H54 (cell line): ENCODE measurements around the gene TRIM67.

Experiments used
- DNase-seq: peaks from one replicate; pipeline ENCODE4 v3.0.0; 2011; ENCODE audit warnings: low spot score, mixed read lengths; ENCODE audit not compliant: insufficient read length
- FAIRE-seq: peaks from 3 replicates; lab custom pipeline; 2011; peaks lifted over from hg19 to GRCh38; lab: Jason Lieb, UNC
- POLR2A ChIP-seq: IDR thresholded peaks from 2 replicates; pipeline ENCODE4 v1.6.1; 2011; ENCODE audit warnings: low read depth, mild to moderate bottlenecking, low read length

TRIM67 gene

DNA sequence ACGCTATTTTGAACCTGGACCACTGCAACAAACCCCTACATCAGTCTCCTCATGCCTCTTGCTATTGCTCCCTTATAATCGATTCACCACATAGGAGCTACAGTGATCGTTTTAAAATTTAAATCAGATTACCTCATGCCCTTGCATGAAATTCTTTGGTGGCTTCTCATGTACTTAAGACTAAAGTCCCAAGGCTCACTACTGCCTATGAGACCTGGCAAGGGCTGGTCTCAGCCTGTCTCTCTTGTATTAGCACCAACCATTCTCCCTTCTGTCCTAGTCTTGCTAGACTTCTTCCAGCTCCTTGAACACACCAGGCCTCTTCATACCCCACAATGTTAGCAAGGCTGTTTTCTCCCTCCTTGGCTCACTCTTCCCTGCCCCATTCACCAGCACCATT, 72.6 kb downstream of the TRIM67 start:
- FAIRE-seq (no peak), DNase-seq (no peak)
- TF ChIP-seq POLR2A, result no peak

DNA sequence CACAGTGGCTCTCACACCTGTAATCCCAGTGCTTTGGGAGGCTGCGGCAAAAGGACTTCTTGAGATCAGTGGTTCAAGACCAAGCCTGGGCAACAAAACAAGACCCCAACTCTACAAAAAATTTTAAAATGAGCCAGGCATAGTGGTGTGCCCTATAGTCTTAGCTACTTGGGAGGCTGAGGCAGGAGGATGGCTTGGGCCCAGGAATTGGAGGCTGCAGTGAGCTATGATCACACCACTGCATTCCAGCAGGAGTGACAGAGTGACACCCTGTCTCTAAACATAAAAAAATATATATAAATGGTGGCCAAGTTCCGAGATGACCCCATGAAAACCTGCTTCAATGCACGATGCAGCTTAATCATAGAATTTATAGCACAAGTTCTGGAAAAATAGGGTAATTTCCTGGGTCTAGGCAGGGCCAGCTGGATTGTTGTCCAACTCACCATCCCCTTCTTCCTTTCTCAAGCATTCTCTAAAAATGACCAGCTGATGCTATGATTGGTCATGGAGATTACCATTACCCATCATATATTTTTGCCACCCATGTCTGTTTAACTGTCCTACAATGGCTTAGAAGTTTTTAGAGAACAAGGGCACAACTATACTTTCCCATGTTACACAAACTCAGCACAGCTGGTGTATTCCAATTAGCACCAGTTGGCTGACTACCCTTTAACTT, 73.8 kb downstream of the TRIM67 start:
- FAIRE-seq, result no peak
- DNase-seq, result no peak
- TF ChIP-seq POLR2A, result no peak

DNA sequence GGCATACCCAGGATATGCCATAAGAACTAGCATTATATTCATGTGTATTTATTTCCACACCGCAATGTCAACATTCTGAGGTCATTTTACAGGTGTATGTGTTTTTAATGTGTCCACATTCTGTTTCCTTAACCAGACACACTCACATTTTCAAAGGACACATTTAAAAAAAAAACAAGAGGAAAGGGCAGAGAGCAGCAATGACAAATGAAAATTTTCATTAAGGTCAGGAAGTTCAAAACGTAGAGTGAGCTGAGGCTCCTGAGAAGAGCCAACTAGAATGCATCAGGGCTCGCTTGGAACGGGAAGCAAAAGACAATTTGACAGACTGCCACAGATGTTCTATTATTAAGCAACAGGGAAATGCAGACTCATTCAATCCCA, 74.3 kb downstream of the TRIM67 start:
- TF ChIP-seq POLR2A, result no peak
- DNase-seq (no peak), FAIRE-seq (no peak)

DNA sequence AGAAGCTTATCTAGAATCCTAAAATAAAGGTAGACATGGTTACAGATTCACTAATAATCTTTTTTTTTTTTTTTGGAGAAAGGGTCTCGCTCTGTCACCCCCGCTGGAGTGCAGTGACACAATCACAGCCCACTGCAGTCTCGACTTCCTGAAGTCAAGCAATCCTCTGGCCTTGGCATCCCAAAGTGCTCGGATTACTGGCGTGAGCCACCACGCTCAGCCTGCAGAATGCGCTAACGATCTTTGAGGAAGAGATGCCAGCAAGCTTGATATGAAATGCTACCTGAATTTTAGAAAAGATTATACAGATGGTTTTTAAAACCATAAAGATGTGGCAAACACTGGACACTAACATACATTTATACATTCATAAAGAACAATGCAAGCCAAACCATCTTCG, 75.1 kb downstream of the TRIM67 start:
- no peak for TF ChIP-seq POLR2A
- no peak for FAIRE-seq

DNA sequence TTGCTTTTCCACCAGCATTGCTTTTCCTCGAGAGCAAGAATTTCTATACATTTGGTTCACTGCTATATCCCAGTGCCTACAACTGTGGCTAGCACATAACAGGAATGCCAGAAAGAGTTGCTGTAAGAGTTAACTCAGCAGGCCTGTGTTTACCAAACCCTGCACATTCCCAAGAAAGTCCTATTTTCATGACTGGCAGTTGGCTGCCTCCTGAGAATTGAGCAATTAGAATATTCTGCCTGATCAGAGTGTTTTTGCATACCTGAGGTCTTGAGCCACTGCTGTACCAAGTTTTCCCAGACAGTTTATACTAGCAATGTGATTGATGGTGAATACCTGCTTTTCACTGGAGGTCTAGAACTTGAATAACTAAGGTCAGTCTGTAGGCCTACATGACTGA, 76.4 kb downstream of the TRIM67 start:
- no peak for TF ChIP-seq POLR2A
- FAIRE-seq, result no peak
- DNase-seq, result no peak

More for the DNA sequence above, 75.1 kb downstream of the TRIM67 start:
- DNase-seq, result no peak

DNA sequence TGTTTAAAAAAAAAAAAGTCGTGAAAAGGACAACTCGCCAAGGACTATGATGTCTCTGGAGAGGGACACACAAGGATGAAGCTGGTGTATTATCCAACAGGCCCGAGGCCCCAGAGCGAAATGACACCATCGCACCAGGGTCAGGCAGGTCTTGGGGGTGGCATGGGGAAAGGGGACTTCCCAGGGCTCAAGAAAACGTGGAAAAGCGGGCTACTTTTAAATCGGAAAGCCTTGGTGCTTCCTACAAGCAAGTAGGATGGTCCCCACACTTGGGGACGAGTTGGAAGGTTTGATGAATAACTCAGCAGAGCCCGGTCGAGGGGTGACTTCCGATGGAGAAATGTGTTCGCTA, 78.6 kb downstream of the TRIM67 start:
- no peak for TF ChIP-seq POLR2A
- FAIRE-seq, result no peak
- DNase-seq, result no peak

DNA sequence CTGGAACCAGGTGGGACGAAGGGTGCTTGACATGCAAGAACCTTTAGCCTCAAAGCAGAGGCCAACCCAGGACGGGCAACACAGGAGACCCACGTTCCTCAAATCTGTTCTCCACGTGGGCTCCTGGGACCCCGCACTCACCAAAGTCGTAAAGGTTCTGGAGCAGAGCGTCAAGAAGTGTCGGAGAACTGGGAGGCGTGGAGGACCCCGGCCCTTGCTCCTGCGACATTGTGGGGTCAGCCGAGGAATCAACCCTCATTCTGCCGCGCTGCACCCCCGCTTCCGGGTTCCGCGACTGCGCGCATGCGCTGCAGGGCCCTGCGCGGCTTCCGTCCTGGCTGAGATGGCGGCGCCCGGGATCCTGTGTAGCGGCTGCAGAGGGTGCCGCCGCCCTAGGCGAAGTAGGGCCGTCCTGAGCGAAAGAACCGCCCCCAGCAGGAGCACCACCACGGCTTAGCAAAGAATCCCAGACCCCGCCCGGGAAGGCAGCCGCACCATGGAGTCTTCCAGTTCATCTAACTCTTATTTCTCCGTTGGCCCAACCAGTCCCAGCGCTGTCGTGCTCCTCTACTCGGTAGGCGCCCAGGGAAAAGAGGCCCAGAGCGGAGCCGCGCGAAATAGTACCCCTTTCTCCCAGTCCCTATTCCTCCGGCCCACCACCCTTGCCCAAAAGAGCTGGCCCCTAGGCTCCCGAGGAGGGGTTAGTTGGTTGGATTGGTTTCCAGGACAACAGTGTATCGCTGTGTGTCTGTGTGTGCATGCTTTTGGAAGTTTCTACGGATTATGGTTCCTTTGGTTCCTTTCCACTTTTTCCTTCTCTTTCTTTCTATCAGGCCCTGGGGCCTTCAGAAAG, 79.3 kb downstream of the TRIM67 start, which contains the start of gene GNPAT:
Gene GNPAT (plus strand): TSS at position 330 of the 853 bp plus-strand sequence. CDS start 167 bp downstream, at position 497.
- DNase-seq (peak; percentile 89), FAIRE-seq (no peak)
- TF ChIP-seq POLR2A, result peak; percentile 94

DNA sequence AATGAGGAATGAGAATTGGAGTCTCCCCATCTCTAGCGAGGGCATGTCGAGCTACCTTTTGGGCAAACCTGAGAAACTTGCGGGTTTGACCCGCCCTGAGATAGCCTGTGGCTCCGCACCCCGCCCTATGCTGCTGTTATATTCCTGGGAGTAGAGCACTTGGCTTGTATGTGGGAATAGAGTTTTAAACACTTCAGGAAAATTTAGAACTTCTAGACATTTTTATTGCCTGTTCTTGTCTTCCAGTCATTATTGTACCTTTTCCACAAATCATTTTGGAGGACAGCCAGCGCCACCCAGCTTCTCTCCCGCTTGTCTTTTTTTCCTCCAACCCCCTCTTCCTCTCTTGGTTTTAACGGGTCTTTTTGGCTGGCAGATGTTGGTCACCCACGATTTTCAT, 79.9 kb downstream of the TRIM67 start:
- FAIRE-seq (no peak), DNase-seq (peak; percentile 14)
- no peak for TF ChIP-seq POLR2A

DNA sequence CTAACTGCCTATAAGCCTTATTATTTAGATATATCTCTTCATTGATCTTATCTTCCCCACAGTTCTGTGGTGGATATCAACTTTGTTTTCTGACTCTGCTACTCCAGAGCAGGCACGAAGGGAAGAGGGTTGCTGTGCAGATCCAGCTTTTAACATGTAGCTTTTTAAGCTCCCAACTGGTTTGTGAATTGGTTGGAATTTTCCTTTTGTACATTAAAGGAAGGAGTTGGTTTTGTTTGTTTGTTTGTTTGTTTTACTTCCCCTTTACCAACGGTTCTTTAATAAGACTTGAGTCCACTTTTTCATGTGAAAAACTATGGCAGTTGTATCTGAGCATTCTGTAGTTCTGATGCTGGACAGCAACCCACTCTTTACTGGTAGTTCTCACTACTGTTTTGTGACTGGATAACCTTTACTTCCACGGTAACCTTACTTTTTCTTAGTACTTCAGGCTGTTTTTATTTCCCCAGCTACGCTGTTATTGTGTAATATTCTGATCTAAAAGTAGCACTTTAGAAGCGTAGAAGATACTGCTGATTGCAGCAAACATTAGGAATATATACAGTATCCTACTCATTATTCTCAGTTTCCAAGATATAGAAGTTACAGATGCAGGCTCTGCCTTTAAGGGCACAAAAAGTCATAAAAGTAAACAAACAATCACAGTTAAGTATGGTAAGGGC, 80.8 kb downstream of the TRIM67 start:
- TF ChIP-seq POLR2A, result no peak
- DNase-seq (no peak), FAIRE-seq (no peak)

DNA sequence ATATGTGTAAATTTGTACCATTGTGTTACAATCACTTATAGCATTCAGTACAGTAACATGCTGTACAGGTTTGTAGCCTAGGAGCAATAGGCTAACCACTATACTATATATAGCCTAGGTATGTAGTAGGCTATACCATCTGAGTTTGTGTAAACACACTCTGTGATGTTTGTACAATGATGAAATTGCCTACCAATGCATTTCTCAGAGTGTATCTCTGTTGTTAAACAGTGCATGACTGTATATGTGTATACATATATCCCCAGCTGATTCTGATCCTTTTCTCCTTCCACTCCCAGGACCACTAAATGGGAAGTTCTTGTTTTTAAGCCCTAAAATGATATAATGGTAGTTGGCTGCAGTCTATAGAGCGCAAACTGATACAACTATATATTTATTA, 86.9 kb downstream of the TRIM67 start:
- DNase-seq (no peak), FAIRE-seq (no peak)
- TF ChIP-seq POLR2A, result no peak

DNA sequence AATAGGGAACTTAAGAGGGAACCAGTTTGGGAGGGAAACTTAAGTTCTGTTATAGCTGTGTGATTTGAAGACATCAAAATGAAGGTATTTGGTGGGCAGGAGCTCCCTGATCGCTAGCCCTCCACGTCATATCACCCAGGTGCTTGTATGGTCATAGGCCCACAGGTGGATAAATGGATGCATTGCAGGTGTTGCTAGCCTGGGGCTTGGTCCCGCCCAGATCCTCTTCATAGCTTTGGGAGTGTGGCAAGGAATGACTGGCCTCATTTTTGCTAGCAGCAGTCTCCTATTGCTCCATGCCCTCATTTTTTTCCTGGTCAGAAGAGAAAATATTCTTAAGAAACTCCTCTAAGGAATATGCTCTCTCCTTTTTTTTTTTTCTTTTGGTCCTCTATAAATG, 90.5 kb downstream of the TRIM67 start:
- DNase-seq (no peak), FAIRE-seq (no peak)
- no peak for TF ChIP-seq POLR2A

DNA sequence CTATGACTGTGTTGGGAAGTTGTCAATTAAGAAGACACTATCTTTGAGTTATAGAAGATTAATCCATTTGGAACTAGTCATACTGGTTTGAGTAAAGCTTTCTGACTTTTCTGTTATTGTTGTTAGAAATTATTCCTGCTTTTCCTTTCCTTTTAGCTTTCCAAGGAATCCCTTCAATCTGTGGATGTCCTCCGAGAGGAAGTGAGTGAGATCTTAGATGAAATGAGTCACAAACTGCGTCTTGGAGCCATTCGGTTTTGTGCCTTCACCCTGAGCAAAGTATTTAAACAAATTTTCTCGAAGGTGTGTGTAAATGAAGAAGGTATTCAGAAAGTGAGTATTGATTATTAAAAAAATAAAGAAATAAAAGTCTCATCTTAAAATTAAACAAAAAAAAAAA, 98.5 kb downstream of the TRIM67 start:
- no peak for TF ChIP-seq POLR2A
- FAIRE-seq, result no peak
- no peak for DNase-seq

DNA sequence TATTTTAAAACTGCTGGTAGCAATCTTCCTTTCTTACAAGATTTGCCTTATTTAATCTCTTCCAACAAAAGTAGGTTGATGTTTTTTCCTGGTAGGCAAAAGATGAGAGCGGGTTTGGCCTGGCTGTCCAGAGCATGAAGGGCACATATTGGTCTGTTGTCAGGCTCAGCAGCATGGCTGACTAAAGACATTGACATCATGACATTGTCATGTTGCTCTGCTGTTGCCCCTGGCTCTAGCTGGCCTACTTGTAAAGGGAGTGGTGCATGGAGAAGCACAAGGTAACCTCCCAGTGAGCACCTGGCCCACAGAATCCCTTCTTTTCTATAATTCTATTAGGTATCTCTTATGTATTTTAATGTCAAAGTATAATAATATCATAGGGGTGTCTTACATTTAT, 102.8 kb downstream of the TRIM67 start:
- no peak for FAIRE-seq
- DNase-seq, result no peak
- no peak for TF ChIP-seq POLR2A

DNA sequence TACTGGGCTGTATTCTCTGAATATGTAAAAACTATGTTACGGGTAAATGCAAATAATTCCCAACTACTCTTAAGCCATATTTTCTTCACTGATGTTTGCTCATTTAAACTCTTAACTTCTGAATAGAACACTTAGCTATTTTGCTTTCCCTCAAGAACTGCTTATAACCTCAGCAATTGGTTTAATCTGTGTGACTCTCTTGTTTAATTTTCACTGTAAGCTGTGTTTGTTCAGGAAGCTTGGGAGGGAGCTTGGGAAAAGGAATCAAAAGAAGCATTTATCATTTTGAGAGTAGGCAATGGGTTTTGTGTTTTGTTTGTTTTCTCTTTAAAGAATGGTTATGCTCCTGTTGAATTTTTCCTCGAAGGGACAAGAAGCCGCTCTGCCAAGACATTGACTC, 103.5 kb downstream of the TRIM67 start:
- no peak for TF ChIP-seq POLR2A
- DNase-seq (no peak), FAIRE-seq (no peak)
